GM19043 (cell line): ENCODE measurements around the gene MAML1.
"Not testable (repeated sequence)": the region's sequence is repeated elsewhere in the genome, so short reads cannot be mapped to it uniquely, and the experiment has no call there.

ENCODE experiments used
- ATAC-seq: cut with Tn5 transposase; IDR thresholded peaks from one replicate; pipeline ENCODE4 v1.9.1; 2021; ENCODE audit warnings: low read depth; ENCODE audit not compliant: unreplicated experiment

MAML1 gene

DNA sequence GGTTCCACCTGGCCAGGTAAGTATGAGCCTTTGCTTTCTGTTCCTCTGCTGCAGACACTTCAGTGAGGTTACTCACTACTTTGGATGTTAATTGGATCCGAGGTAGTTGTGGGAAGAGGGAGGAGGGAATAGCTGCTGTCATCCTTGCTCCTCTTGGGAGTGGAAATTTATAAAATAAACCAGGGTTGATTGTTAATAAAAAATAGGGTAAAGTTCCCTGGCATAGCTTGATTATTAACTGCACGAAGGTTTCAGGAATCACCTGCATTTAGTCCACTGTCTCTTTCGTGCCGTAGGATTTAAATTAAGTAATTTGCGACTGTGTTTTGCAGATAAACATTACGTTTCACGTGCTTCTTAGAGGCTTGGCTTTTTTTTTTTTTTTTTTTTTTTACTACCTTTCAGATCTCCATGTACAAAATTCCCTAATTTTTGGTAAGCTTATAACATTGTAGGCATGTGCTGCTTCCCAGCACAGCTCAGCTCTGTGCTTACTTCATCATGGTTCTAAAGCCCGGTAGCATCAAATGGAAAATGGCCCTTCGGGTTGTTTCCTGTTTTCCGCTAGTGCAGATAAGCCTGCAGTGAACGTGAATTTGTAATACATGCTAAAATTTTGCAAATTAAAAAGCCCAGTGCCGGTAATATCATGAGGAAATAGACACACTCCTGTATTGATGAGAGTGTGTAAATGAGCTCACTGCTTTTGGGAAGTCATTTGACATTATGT lies 34.3 kb downstream of the MAML1 start:
- no peak for ATAC-seq

DNA sequence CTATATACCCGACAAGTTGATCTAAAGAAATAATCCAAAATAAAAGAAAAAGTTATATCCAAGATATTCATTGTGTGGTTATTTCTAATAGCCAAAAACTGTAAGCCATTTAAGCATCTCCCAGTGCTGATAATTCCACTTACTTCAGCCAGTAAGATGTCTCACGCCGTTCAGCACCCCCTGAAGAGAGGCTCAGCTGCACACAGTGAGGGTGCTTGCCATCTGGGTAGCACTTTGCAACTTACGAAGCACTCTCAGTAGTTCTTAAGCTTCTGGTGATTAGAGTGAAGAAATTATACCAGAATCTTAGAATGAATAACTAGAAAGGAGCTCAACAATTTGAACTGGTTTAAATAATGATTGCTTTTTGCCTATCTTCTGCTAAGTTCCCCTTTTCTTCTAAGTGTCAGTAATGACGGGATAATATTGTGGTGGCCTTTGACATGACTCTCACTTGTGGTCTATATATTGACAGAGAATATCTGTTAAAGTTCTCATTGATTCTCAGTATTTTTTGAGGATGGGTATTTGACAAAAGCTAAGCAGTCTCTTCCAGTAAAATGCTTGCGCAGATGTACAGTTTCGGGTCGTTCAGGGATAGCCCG lies 35.0 kb downstream of the MAML1 start:
- no peak for ATAC-seq

DNA sequence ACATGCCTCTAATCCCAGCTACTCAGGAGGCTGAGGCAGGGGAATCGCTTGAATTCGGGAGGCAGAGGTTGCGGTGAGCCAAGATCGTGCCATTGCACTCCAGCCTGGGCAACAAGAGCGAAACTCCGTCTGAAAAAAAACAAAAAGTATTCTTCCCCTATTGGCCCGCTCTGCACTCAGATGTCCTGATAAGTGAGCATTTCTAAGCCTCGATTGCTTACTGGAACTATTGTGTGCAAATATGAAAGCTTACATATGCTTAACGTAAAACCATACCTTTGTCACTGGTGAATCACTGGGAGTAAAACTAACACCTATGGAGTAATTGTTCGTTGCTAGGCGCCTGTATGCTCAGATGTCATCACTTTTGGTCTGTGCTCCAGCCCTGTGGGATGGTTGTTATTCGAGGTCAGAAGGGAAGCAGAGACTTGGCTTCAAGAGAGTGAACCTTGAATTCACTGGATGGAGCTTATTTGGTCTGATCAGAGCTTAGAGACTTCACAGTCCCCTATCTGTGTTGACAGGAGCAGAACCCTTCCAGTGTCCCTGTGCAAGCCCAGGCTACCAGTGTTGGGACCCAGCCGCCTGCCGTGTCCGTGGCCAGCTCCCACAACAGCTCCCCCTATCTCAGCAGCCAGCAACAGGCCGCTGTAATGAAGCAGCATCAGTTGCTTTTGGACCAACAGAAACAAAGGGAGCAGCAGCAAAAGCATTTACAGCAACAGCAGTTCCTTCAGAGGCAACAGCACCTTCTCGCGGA lies 35.9 kb downstream of the MAML1 start:
- ATAC-seq = no peak

DNA sequence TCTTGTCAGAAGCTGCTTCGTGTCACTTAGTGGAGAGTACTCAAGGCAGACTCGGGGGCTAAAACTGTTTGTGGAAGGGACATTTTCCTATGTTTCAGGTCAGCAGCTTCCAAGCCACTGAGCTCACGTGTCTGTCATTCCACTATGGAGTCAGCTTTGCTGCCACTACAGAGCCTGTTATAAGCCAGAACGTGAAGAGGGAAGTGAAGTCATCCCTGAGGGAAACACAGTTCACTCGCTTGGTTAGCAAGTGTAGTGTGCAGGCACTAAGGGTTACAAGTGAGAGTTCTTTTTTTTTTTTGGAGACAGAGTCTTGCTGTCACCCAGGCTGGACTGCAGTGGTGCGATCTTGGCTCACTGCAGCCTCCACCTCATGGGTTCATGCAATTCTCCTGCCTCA lies 36.6 kb downstream of the MAML1 start:
- no peak for ATAC-seq

DNA sequence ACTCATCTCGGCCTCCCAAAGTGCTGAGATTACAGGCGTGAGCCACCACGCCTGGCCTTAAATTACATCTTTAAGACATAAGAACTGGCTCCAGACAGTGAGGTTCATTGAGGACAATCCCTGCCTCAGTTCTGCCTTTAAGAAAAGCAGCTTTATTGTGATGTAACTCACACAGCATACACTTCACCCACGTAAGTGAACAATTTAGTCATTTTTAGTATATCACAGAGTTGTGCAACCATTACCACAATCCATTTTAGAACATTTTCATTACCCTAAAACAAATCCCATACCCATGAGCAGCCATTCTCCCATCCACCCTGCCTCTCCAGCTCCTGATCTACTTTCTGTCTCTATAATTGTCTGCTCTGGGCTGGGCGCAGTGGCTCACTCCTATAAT lies 37.2 kb downstream of the MAML1 start:
- no peak for ATAC-seq

DNA sequence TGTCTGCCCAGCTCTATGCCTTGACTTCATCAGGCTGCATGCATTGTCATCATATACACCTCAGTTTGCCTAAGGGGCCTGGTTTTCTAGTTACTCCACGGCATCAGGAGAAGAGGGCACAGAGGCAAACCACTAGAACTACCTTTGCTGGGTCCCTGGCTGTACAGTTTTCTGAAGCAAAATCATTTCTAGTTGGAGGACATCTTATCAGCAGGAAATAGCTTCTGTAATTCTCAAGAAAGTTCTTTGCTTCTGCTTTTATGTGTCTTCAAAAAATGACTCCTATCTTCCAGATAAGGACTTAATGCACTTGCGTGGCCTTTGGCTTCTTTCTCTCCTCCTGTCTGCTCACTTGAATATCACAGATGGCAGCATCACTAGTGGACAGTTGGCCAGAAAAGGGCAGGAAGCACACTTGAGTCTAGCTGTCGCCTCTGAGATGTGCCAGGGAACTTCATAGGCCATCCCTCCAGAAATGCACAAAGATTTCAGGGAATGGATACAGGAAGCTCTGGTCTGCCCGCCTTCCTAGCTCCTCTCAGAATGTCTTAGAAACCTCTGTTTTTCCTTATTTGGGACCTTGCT lies 38.8 kb downstream of the MAML1 start:
- ATAC-seq = no peak

DNA sequence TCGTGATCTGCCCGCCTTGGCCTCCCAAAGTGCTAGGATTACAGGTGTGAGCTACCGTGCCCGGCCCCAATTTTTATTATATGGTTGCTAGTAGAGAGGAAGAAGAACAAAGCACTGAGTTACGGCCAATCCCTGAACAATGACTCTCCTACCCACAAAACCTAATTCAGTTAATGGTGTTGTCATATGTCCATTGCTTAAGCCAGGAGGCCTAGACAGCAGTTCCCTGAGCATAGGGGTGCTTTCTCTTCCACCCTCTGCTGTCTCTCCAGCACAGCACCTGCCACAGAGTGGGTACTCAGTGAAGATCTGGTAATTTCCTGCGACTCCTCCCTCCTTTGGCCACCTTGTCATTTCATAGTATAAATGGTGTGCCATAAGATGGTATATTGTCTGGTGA lies 39.7 kb downstream of the MAML1 start:
- ATAC-seq = no peak

DNA sequence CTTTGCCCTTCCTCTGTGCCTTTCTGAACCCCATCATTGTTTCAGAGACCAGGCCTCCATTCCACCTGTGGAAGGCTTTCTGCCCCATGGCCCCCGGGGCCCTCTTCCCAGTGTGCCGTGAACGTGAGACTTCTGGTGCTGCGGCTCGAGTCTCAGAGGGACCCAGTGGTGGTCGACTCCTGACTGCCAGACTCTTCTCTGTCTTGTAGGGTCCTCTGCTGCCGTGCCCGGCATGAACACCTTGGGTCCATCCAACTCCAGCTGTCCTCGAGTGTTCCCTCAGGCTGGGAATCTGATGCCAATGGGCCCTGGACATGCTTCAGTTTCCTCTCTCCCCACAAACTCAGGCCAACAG lies 41.0 kb downstream of the MAML1 start:
- no peak for ATAC-seq

DNA sequence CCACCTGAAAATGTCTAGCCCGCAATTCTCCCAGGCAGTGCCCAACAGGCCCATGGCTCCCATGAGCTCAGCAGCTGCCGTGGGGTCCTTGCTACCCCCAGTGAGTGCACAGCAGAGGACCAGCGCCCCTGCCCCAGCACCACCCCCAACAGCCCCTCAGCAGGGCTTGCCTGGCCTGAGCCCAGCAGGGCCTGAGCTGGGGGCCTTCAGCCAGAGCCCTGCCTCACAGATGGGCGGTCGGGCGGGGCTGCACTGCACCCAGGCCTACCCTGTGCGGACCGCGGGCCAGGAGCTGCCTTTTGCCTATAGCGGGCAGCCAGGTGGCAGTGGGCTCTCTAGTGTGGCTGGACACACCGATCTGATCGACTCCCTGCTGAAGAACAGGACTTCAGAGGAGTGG lies 41.8 kb downstream of the MAML1 start:
- no peak for ATAC-seq

DNA sequence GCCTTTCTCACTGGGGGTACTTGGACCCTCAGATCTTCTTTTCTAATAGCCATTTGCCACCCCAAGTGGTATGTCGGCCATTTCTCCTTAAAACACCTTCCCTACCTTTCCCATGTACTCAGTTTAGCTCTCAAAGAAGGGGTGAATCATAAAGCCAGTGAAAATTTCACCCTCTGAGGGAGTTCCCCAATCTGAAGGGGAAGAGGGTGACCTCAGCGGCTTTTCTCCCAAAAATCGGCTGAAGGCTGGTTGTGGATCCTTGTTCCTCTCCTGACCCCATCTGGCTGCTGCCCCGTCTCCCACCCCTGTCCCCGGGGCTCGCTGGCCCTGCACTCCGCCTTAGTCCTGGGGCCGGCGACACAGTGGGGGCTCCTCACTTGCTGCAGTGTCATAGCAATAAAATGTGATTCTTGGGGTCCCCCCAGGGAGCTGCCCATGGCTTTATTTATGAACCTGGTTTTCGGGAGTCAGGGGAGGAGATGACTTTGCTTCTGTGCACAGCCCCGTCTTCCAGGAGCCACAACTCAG lies 43.9 kb downstream of the MAML1 start:
- no peak for ATAC-seq

DNA sequence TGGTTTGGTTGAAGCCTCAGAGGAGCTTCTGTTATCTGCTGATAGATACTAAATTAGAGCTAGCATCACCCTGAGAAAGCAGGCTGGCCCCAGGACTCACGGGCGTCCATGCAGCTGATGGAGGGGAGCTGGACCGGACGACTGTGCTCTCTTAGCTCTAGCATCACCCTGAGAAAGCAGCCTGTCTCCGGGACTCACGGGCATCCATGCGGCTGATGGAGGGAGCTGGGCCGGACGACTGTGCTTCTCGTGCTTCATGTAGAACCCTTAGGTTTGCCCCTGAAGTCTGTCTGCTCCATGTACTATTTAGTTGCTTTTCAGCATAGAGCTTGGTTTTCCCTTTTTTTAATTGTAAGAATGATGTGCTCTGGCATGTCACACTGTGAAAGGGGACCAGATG lies 44.8 kb downstream of the MAML1 start:
- no peak for ATAC-seq

DNA sequence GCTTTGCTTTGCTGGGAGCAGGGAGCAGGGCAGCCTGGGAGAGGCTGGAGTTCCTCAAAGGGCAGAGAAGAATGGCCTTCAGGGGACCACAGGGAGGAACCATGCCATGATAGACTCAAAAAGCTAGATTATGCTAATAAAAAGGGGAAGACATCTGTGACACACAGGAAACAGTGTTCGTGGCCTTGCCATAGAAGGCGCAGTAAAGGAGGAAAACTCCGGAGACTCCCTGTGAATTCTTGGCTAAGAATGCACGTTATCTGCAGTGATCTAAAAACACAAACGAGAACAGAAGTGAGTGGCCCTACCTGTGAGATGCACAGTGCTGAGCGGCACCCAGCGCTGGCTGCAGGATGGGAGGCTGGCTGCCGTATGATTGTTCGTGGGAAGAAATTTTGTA lies 45.3 kb downstream of the MAML1 start:
- ATAC-seq = no peak

DNA sequence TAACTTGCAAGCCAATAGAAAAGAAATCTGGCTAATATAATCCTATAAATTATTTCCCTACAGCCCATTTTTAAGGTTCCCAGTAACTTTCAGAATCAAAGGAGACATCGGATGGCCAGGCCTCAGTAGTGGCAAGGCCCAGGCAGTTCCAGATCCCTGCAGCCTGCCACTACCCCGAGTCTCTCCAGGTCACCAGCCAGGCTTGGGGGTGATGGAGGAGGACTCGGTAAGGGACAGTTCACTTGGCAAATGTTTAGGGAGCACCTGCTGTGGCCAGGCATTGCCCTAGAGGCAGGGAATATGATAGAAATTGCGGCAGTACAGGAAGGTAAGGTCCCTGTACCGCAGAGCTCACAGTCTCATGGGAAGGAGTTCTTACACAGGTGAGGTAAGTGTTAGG lies 46.0 kb downstream of the MAML1 start:
- ATAC-seq = no peak

DNA sequence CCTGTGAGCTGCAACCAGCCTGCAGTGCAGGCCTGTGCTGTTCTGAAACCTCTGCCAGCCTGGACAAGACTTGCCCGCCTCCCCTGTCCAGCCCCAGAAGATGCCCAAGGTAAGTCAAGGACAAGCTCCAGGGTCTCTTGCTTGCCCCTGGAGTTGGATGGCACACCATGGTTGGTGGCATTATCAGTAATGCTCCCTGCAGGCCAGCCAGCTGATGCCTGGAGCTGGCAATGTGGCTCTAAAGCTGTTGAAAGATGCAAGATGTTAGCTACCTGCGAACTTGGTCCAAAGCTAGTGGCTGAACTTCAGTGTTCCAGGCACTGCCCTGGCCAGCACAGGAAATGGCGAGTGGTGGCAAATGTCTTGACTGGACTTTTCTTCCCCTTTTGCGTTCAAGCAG lies 47.2 kb downstream of the MAML1 start:
- ATAC-seq = no peak

DNA sequence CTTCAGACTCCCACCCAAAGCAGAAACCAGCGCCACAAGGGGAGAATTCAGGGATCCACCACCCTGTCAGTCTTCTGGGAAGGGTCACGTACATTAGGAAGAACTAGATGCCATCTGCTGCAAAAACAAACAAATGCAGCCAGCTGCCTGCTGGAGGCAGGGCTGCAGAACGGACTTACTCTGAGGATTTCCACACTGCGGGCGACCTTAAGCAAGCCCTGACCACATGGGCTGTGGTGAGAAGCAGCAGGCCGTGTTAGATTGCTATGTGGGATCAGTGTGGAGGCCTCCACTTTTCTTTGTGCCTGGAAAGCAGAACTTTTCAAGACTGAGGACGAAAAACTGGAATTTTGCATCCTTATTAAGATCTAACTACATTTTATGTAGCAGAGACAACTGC lies 47.7 kb downstream of the MAML1 start:
- no peak for ATAC-seq

DNA sequence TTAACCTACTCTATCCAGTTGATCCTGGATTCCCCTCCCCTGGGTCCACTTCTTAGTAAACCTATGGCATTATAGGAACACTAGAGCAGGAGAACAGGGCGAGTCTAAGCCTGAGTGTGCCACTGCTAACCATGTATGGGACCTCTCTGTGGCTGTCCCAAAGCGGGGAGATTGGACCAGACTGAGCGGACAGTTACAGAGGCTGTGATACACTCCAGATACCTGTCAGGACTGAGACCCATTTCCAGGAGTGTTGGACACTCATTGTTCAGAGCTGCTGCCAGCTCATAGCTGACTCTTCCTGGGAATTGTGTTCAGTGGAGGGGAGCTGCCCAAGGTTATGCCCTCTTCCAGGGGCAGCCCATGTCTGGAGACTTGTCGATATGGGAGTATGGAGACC lies 49.2 kb downstream of the MAML1 start:
- ATAC-seq = no peak

DNA sequence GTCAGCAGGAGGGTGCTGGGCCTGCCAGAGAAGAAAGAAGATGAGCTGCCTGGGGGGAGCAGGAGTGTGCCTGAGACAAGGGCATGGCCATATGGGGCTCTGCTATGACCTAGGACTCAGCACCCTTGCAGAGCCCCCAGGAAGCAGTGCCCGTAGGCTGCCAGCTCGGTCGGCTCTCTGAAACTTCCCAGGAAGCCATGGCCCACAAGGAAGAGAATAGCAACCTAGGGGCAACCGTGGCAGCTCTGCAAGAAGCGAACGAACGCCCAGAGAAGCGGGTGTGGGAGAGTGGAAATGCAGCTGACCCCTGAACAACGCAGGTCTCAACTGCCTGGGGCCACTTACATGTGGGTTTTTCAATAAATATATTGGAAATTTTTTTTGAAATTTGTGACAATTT lies 50.5 kb downstream of the MAML1 start:
- ATAC-seq = no peak

DNA sequence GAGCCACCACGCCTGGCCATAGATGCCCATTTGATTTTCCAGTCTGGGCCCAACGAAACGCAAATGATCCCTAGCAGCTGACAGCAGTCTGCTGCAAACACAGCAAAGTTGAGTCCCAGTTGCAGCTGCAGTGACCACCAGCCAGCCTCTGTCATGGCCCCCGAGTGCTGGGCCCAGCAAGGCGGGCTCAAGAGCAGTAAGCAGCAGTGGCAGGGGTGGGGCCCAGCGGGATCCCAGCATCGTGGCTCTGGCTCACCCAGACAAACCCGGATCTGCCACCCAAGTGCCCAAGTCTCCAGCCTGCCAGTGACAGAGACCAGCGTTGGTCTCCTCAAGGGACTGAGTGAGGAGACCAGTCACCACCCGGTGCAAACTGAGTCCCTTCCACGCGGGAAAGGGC lies 54.2 kb downstream of the MAML1 start:
- no peak for ATAC-seq

DNA sequence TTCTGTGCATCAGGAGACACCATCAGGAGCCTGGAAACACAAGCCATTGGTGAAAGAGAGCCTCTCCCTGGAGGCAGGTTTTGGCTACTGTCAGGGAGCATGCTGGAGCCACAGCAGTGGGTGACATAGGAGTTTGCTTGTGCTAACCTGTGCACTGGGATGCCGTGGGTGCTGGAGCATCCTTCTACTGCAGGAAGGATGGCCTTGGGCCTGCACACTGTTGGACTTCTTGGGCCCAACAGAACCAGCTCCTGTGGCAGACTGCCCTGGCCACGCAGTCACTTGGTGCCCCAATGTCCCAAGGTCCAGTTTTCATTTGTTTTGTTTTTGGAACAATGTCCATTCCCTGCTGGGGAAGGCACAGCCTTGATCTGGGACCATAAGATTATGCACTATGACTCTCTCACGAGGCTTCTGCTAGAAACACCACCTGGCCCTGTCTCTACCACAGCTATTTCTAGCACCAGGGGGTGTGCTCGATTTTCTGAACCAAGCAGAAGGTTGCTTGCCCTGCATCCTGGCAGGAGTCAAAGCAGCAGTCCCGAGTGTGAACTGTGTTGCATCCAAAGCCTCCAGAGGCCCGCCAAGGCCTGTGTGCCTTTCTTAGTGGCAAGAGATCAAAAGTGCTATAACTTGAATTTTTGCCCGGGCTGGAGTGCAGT lies 55.7 kb downstream of the MAML1 start:
- no peak for ATAC-seq

DNA sequence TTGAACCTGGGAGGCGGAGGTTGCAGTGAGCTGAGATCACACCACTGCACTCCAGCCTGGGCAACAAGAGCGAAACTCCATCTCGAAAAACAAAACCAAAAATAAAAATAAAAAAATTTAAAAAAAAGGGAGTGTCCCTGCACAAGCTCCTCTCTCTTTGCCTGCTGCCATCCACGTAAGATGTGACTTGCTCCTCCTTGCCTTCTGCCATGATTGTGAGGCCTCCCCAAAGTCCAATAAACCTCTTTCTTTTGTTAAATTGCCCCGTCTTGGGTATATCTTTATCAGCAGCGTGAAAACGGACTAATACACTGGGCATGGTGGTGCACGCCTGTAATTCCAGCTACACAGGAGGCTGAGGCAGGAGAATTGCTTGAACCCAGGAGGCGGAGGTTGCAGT lies 56.7 kb downstream of the MAML1 start:
- not testable (repeated sequence) for ATAC-seq
